Astrocyte of the spinal cord (primary cell): Measurements from ENCODE around the gene MAFG.

Source experiments
- DNase-seq: peaks from one replicate; pipeline ENCODE4 v3.0.0; 2011; ENCODE audit warnings: low read depth, low spot score
- H3K4me3 ChIP-seq: 2 replicates; pipeline ENCODE4 v1.5.1; 2011; ENCODE audit warnings: low read depth, mild to moderate bottlenecking, low read length, moderate library complexity
- CTCF ChIP-seq: IDR thresholded peaks from 2 replicates; pipeline ENCODE4 v1.5.1; 2012; ENCODE audit warnings: low read depth, mild to moderate bottlenecking, low read length, inconsistent platforms
- in situ Hi-C: cut with HindIII; loops from 2 replicates; pipeline ENCODE4 v1.10.0; 2017; ENCODE audit warnings: low sequenced_read_pairs

MAFG gene

GRCh38 chr17:81905993-81906392 is 21.5 kb downstream of the MAFG start:
- H3K4me3 ChIP-seq: no peak overlapping the region
- DNase-seq: no peak
- no peak for TF ChIP-seq CTCF
- in situ Hi-C loops: no loop called here

GRCh38 chr17:81905424-81905875 is 22.1 kb downstream of the MAFG start:
- DNase-seq: no peak
- in situ Hi-C loops: no loop called here
- no peak for TF ChIP-seq CTCF
- H3K4me3 ChIP-seq: no peak overlapping the region

GRCh38 chr17:81904600-81905423 is 22.7 kb downstream of the MAFG start:
- H3K4me3 ChIP-seq: no peak overlapping the region
- no peak for TF ChIP-seq CTCF
- DNase-seq: no peak
- in situ Hi-C loops: no loop called here

- in situ Hi-C loops: no loop called here
- TF ChIP-seq CTCF: no peak
- no peak overlapping the region for H3K4me3 ChIP-seq
Measured at GRCh38 chr17:81903896-81904599, 23.5 kb downstream of the MAFG start.

GRCh38 chr17:81903415-81903831 is 24.1 kb downstream of the MAFG start:
- TF ChIP-seq CTCF: no peak
- no peak overlapping the region for H3K4me3 ChIP-seq
- DNase-seq: no peak
- in situ Hi-C loops: no loop called here

More at GRCh38 chr17:81903896-81904599, 23.5 kb downstream of the MAFG start:
- DNase-seq: no peak

- in situ Hi-C loops: no loop called here
- no peak overlapping the region for H3K4me3 ChIP-seq
- TF ChIP-seq CTCF: no peak
- DNase-seq: no peak
Measured at GRCh38 chr17:81902653-81903414, 24.7 kb downstream of the MAFG start.
